H9 (cell line): ENCODE data around the gene SREBF1. TPM values are rescaled to one million over a fixed set of nuclear protein-coding genes. Genes with fewer than 3 reads are reported as not detected.

Experiments
- DNase-seq: peaks from one replicate; pipeline ENCODE4 v3.0.0-alpha.2; 2017
- H2AFZ ChIP-seq: one replicate; pipeline ENCODE4 v1.6.1; 2013; ENCODE audit warnings: mild to moderate bottlenecking, low read length, control low read depth, moderate library complexity
- H2AK5ac ChIP-seq: 2 replicates; pipeline ENCODE4 v1.6.1; 2013; ENCODE audit warnings: low read length, control low read depth, mixed read lengths; ENCODE audit not compliant: insufficient read length
- H2BK120ac ChIP-seq: one replicate; pipeline ENCODE4 v1.6.1; 2013; ENCODE audit warnings: low read depth, mild to moderate bottlenecking, low read length, control low read depth, inconsistent platforms; ENCODE audit not compliant: poor library complexity, severe bottlenecking
- H2BK12ac ChIP-seq: 2 replicates; pipeline ENCODE4 v1.6.1; 2013; ENCODE audit warnings: low read length, control low read depth, mixed read lengths, low read depth; ENCODE audit not compliant: insufficient read length
- H2BK15ac ChIP-seq: 2 replicates; pipeline ENCODE4 v1.6.1; 2013; ENCODE audit warnings: low read depth, low read length, control low read depth
- H2BK20ac ChIP-seq: one replicate; pipeline ENCODE4 v1.6.1; 2013; ENCODE audit warnings: low read depth, mild to moderate bottlenecking, low read length, control low read depth, inconsistent platforms; ENCODE audit not compliant: poor library complexity, severe bottlenecking
- H2BK5ac ChIP-seq: 2 replicates; pipeline ENCODE4 v1.6.1; 2013; ENCODE audit warnings: low read length, control low read depth, mixed read lengths; ENCODE audit not compliant: insufficient read length
- H3K14ac ChIP-seq: 2 replicates; pipeline ENCODE4 v1.6.1; 2013; ENCODE audit warnings: low read length, control low read depth; ENCODE audit not compliant: insufficient read depth
- H3K18ac ChIP-seq: 2 replicates; pipeline ENCODE4 v1.6.1; 2013; ENCODE audit warnings: low read depth, mild to moderate bottlenecking, mixed read lengths, low read length, control low read depth; ENCODE audit not compliant: insufficient read length
- H3K23ac ChIP-seq: 2 replicates; pipeline ENCODE4 v1.6.1; 2013; ENCODE audit warnings: low read length, control low read depth, mixed read lengths, low read depth; ENCODE audit not compliant: insufficient read length
- H3K23me2 ChIP-seq: 2 replicates; pipeline ENCODE4 v1.6.1; 2013; ENCODE audit warnings: low read depth, mild to moderate bottlenecking, mixed read lengths, low read length, control low read depth; ENCODE audit not compliant: insufficient read length, poor library complexity, severe bottlenecking
- H3K27ac ChIP-seq: 2 replicates; pipeline ENCODE4 v1.5.1; 2013; ENCODE audit warnings: low read length, control low read depth, mixed read lengths, low read depth; ENCODE audit not compliant: insufficient read length
- H3K27me3 ChIP-seq: 2 replicates; pipeline ENCODE4 v1.6.1; 2013; ENCODE audit warnings: low read length, control low read depth, inconsistent platforms; ENCODE audit not compliant: insufficient read depth
- H3K4ac ChIP-seq: 2 replicates; pipeline ENCODE4 v1.6.1; 2013; ENCODE audit warnings: low read depth, mild to moderate bottlenecking, control low read depth, inconsistent platforms, low read length, moderate library complexity
- H3K4me1 ChIP-seq: 2 replicates; pipeline ENCODE4 v1.6.1; 2013; ENCODE audit warnings: low read length, control low read depth, inconsistent platforms; ENCODE audit not compliant: insufficient read depth
- H3K4me2 ChIP-seq: 2 replicates; pipeline ENCODE4 v1.6.1; 2013; ENCODE audit warnings: low read length, control low read depth, mixed read lengths; ENCODE audit not compliant: insufficient read length, insufficient read depth
- H3K56ac ChIP-seq: 2 replicates; pipeline ENCODE4 v1.6.1; 2013; ENCODE audit warnings: low read depth, mild to moderate bottlenecking, mixed read lengths, low read length, control low read depth; ENCODE audit not compliant: insufficient read length
- H3K79me1 ChIP-seq: 2 replicates; pipeline ENCODE4 v1.6.1; 2013; ENCODE audit warnings: low read depth, mild to moderate bottlenecking, moderate library complexity, low read length, control low read depth, inconsistent platforms; ENCODE audit not compliant: insufficient read depth, poor library complexity, severe bottlenecking
- H3K79me2 ChIP-seq: 2 replicates; pipeline ENCODE4 v1.6.1; 2013; ENCODE audit warnings: low read length, control low read depth, inconsistent platforms; ENCODE audit not compliant: insufficient read depth
- H3K9ac ChIP-seq: 2 replicates; pipeline ENCODE4 v1.6.1; 2013; ENCODE audit warnings: low read length, control low read depth, mixed read lengths; ENCODE audit not compliant: insufficient read length; ENCODE audit errors: extremely low read depth
- H3K9me3 ChIP-seq: one replicate; pipeline ENCODE4 v1.6.1; 2013; ENCODE audit warnings: low read depth, low read length, inconsistent platforms; ENCODE audit not compliant: control insufficient read depth
- H3T11ph ChIP-seq: one replicate; pipeline ENCODE4 v1.6.1; 2013; ENCODE audit warnings: mild to moderate bottlenecking, low read length, control low read depth, inconsistent platforms
- H4K20me1 ChIP-seq: one replicate; pipeline ENCODE4 v1.6.1; 2013; ENCODE audit not compliant: control insufficient read depth, insufficient read length, insufficient read depth
- H4K5ac ChIP-seq: 2 replicates; pipeline ENCODE4 v1.6.1; 2013; ENCODE audit warnings: low read depth, mild to moderate bottlenecking, mixed read lengths, low read length, control low read depth; ENCODE audit not compliant: insufficient read length
- H4K8ac ChIP-seq: replicated peaks from 2 replicates; pipeline ENCODE4 v1.6.1; 2013; ENCODE audit warnings: low read length, control low read depth, mixed read lengths, low read depth; ENCODE audit not compliant: insufficient read length
- H4K91ac ChIP-seq: 2 replicates; pipeline ENCODE4 v1.6.1; 2013; ENCODE audit warnings: low read depth, mild to moderate bottlenecking, moderate library complexity, mixed read lengths, low read length, control low read depth; ENCODE audit not compliant: insufficient read length
- H3K27ac Mint-ChIP-seq, 3 experiments: 2 replicates in 2 of 3; 3 replicates in 1 of 3; pipeline ENCODE4 v1.8.0; 2020 to 2021; ENCODE audit warnings: mixed read lengths in 3 of 3, mild to moderate bottlenecking in 1 of 3, moderate library complexity in 1 of 3
- H3K27me3 Mint-ChIP-seq: 2 replicates; pipeline ENCODE4 v1.8.0; 2021; ENCODE audit warnings: low read depth, mild to moderate bottlenecking, moderate library complexity, mixed read lengths
- H3K36me3 Mint-ChIP-seq, 3 experiments: 2 replicates in 2 of 3; 3 replicates in 1 of 3; pipeline ENCODE4 v1.8.0; 2020 to 2021; ENCODE audit warnings: low read depth in 3 of 3, mixed read lengths in 3 of 3; ENCODE audit not compliant: insufficient read depth in 1 of 3
- H3K4me1 Mint-ChIP-seq, 2 experiments: 2 replicates each; pipeline ENCODE4 v1.8.0; 2020; ENCODE audit warnings: mixed read lengths in 2 of 2
- H3K4me3 Mint-ChIP-seq, 2 experiments: 2 replicates in 1 of 2; 3 replicates in 1 of 2; pipeline ENCODE4 v1.8.0; 2020 to 2021; ENCODE audit warnings: mild to moderate bottlenecking in 2 of 2, mixed read lengths in 2 of 2, moderate library complexity in 1 of 2
- H3K9me3 Mint-ChIP-seq, 2 experiments: 2 replicates in 1 of 2; 3 replicates in 1 of 2; pipeline ENCODE4 v1.8.0; 2020; ENCODE audit warnings: mild to moderate bottlenecking in 2 of 2, mixed read lengths in 2 of 2, moderate library complexity in 1 of 2
- CTCF ChIP-seq: fragments of 200-600 bp; sonication (generic); conservative IDR thresholded peaks from 3 replicates; pipeline ENCODE4 v1.8.0; 2021; ENCODE audit warnings: antibody characterized with exemption, mild to moderate bottlenecking
- WGBS: extraction: QIAGEN DNeasy Blood & Tissue Kit; methylation state at CpG from one replicate; pipeline ENCODE4 v1.1.7; 2013; ENCODE audit warnings: missing lambda C conversion rate, low lambda C conversion rate, mixed read lengths; ENCODE audit not compliant: insufficient read length; ENCODE audit errors: extremely low coverage; 5-methylcytosine and 5-hydroxymethylcytosine counted together
- total RNA-seq: library from RNA; stranded (reverse); gene quantifications from 2 replicates; pipeline ENCODE4 v1.2.1, GENCODE V29; 2021

SREBF1 gene
- total RNA-seq, 1 experiment from 2014 or later = 81.9 TPM

GRCh38 chr17:17851103-17852002 lies 14.6 kb upstream of the SREBF1 start:
- Histone ChIP-seq H3K27me3 (no peaks in the 10 kb centered on the region), H3K23ac (no peak overlapping the region), H2AFZ (no peak overlapping the region), H3K79me1 (no peaks in the 10 kb centered on the region), H2BK5ac (no peak overlapping the region), H3K56ac (no peak overlapping the region), H2BK15ac (no peak overlapping the region), H4K20me1 (no peaks in the 10 kb centered on the region), H3K79me2 (no peaks in the 10 kb centered on the region), H3K27ac (no peak overlapping the region), H3K14ac (no peak overlapping the region), H3K23me2 (no peaks in the 10 kb centered on the region), H3T11ph (no peak overlapping the region), H3K4me1 (no peaks in the 10 kb centered on the region; the same call in 1 of the 2 replicates), H3K4me2 (no peak overlapping the region), H4K8ac (no peak overlapping the region), H2BK12ac (no peak overlapping the region), H3K9ac (no peak overlapping the region), H4K5ac (no peak overlapping the region), H2BK20ac (no peak overlapping the region), H4K91ac (no peak overlapping the region), H3K18ac (no peak overlapping the region), H2BK120ac (no peak overlapping the region), H3K9me3 (no peaks in the 10 kb centered on the region), H3K4ac (no peak overlapping the region), H2AK5ac (no peak overlapping the region)
- Mint-ChIP-seq H3K4me3 (no peak overlapping the region; a peak in 1 of 5 replicates), H3K9me3 (no peaks in the 10 kb centered on the region), H3K4me1 (peaks cover 35 to 63% of the 10 kb centered on the region in 2 experiments), H3K27ac (peak overlapping the region in 1 of 3 experiments; percentile 29; a peak in 1 of 7 replicates), H3K36me3 (no peaks in the 10 kb centered on the region), H3K27me3 (no peaks in the 10 kb centered on the region; the same call in 1 of the 2 replicates)
- TF ChIP-seq CTCF = no peak
- no peak for DNase-seq
- no CpG with 5 or more reads among the region's 21 CpGs for WGBS
